ENCODE results near the gene LANCL2.

The LANCL2 gene

DNA sequence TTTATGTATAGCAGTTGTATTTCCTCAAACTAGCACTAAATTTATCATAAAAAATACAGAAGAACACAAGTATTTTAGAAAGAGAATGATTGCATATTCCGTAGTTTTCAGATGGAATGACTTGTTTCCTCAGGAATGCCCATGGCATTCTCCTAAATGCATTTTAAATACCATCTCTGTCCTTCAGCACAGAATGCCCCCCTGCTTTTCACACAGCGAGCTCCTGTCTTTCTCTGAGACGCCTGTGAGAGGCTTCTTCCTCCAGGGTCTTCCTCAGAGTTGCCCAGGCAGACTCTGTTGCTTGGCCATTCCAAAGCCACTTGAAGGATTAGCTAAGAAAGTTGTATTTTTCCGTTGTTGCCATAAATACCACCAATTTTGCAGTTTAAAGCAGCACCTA, 10.1 kb downstream of the LANCL2 start:
- DNase-seq = no peak
- TF ChIP-seq, protein P1, sequence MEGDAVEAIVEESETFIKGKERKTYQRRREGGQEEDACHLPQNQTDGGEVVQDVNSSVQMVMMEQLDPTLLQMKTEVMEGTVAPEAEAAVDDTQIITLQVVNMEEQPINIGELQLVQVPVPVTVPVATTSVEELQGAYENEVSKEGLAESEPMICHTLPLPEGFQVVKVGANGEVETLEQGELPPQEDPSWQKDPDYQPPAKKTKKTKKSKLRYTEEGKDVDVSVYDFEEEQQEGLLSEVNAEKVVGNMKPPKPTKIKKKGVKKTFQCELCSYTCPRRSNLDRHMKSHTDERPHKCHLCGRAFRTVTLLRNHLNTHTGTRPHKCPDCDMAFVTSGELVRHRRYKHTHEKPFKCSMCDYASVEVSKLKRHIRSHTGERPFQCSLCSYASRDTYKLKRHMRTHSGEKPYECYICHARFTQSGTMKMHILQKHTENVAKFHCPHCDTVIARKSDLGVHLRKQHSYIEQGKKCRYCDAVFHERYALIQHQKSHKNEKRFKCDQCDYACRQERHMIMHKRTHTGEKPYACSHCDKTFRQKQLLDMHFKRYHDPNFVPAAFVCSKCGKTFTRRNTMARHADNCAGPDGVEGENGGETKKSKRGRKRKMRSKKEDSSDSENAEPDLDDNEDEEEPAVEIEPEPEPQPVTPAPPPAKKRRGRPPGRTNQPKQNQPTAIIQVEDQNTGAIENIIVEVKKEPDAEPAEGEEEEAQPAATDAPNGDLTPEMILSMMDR (IDR thresholded peaks at IDR 0.05; ENCODE audit: low read depth, low read length) = no peak
- Histone ChIP-seq H3K9me3 (ENCODE audit: severe bottlenecking) (no peaks in the 10 kb centered on the region), H3K27ac (no peak overlapping the region), H3K27me3 (ENCODE audit: insufficient read depth, low read depth, severe bottlenecking) (no peaks in the 10 kb centered on the region), H3K4me3 (ENCODE audit: low read depth, low read length) (no peak overlapping the region), H3K36me3 (no peaks in the 10 kb centered on the region)

- Histone ChIP-seq H3K36me3 (no peaks in the 10 kb centered on the region), H3K9me3 (ENCODE audit: severe bottlenecking) (no peaks in the 10 kb centered on the region), H3K4me3 (ENCODE audit: low read depth, low read length) (no peak overlapping the region), H3K27ac (no peak overlapping the region), H3K27me3 (ENCODE audit: insufficient read depth, low read depth, severe bottlenecking) (no peaks in the 10 kb centered on the region)
- TF ChIP-seq, protein P1 (IDR thresholded peaks at IDR 0.05; ENCODE audit: low read depth, low read length) = no peak
- DNase-seq = no peak
Measured at GRCh38 chr7:55377162-55377817, 12.2 kb downstream of the LANCL2 start.

- no peaks in the 10 kb centered on the region for H3K27me3 ChIP-seq (ENCODE audit: insufficient read depth, low read depth, severe bottlenecking)
- TF ChIP-seq, protein P1 (IDR thresholded peaks at IDR 0.05; ENCODE audit: low read depth, low read length) = no peak
- no peaks in the 10 kb centered on the region for H3K9me3 ChIP-seq (ENCODE audit: severe bottlenecking)
- no peak overlapping the region for H3K4me3 ChIP-seq (ENCODE audit: low read depth, low read length)
- no peak overlapping the region for H3K27ac ChIP-seq
- H3K36me3 ChIP-seq = no peaks in the 10 kb centered on the region
- no peak for DNase-seq
Measured at GRCh38 chr7:55379285-55379684, 14.1 kb downstream of the LANCL2 start.

- no peak overlapping the region for H3K4me3 ChIP-seq (ENCODE audit: low read depth, low read length)
- H3K9me3 ChIP-seq (ENCODE audit: severe bottlenecking) = peaks cover under 1% of the 10 kb centered on the region
- TF ChIP-seq, protein P1 (IDR thresholded peaks at IDR 0.05; ENCODE audit: low read depth, low read length) = no peak
- H3K27ac ChIP-seq = no peak overlapping the region
- no peaks in the 10 kb centered on the region for H3K27me3 ChIP-seq (ENCODE audit: insufficient read depth, low read depth, severe bottlenecking)
- H3K36me3 ChIP-seq = no peaks in the 10 kb centered on the region
- no peak for DNase-seq
Measured at GRCh38 chr7:55381189-55381588, 16.1 kb downstream of the LANCL2 start.

GRCh38 chr7:55381696-55382095, 16.6 kb downstream of the LANCL2 start:
- Histone ChIP-seq H3K27ac (no peak overlapping the region), H3K36me3 (no peaks in the 10 kb centered on the region), H3K9me3 (ENCODE audit: severe bottlenecking) (peaks cover 6% of the 10 kb centered on the region), H3K4me3 (ENCODE audit: low read depth, low read length) (no peak overlapping the region), H3K27me3 (ENCODE audit: insufficient read depth, low read depth, severe bottlenecking) (no peaks in the 10 kb centered on the region)
- DNase-seq = no peak
- TF ChIP-seq, protein P1 (IDR thresholded peaks at IDR 0.05; ENCODE audit: low read depth, low read length) = no peak

GRCh38 chr7:55382251-55382650, 17.1 kb downstream of the LANCL2 start:
- Histone ChIP-seq H3K4me3 (ENCODE audit: low read depth, low read length) (no peak overlapping the region), H3K27ac (no peak overlapping the region), H3K27me3 (ENCODE audit: insufficient read depth, low read depth, severe bottlenecking) (no peaks in the 10 kb centered on the region), H3K36me3 (no peaks in the 10 kb centered on the region), H3K9me3 (ENCODE audit: severe bottlenecking) (peaks cover 10% of the 10 kb centered on the region)
- TF ChIP-seq, protein P1 (IDR thresholded peaks at IDR 0.05; ENCODE audit: low read depth, low read length) = no peak
- DNase-seq = no peak
